NCI-H748 (cell line): ENCODE results near the gene TAAR5.
"Not testable (repeated sequence)": the region's sequence is repeated elsewhere in the genome, so short reads cannot be mapped to it uniquely, and the experiment has no call there.

ENCODE experiments used
- DNase-seq: peaks from one replicate; lab custom pipeline; 2025; ENCODE audit not compliant: unreplicated experiment; lab: John Stamatoyannopoulos, UW

Gene TAAR5, protein sequence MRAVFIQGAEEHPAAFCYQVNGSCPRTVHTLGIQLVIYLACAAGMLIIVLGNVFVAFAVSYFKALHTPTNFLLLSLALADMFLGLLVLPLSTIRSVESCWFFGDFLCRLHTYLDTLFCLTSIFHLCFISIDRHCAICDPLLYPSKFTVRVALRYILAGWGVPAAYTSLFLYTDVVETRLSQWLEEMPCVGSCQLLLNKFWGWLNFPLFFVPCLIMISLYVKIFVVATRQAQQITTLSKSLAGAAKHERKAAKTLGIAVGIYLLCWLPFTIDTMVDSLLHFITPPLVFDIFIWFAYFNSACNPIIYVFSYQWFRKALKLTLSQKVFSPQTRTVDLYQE

DNA sequence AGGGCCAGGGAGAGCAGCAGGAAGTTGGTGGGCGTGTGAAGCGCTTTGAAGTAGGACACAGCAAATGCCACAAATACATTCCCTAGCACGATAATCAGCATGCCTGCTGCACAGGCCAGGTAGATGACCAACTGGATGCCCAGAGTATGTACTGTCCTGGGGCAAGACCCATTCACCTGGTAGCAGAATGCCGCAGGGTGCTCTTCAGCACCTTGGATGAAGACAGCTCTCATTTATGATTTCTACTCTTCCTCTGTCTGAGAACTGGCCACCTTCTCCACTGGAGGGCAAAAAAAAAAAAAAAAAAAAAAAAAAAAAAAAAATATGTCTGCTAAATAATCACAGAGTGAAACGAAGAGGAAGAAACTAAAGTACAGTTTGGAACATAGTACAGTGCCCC, at the start of gene TAAR5:
TSS of gene TAAR5 (minus strand) at position 288 of the 400 bp plus-strand sequence. CDS start at position 233, 55 bp downstream.
- no peak for DNase-seq

DNA sequence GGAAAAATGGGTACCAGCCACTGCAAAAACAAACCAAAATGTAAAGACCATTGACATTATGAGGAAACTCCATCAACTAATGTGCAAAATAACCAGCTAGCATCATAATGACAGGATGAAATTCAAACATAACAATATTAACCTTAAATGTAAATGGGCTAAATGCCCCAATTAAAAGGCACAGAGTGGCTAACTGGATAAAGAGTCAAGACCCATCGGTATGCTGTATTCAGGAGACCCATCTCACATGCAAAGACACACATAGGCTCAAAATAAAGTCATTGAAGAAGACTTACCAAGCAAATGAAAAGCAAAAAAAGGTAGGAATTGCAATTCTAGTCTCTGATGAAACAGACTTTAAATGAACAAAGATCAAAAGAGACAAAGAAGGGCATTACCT, 47.6 kb upstream of the TAAR5 start:
- DNase-seq = not testable (repeated sequence)

DNA sequence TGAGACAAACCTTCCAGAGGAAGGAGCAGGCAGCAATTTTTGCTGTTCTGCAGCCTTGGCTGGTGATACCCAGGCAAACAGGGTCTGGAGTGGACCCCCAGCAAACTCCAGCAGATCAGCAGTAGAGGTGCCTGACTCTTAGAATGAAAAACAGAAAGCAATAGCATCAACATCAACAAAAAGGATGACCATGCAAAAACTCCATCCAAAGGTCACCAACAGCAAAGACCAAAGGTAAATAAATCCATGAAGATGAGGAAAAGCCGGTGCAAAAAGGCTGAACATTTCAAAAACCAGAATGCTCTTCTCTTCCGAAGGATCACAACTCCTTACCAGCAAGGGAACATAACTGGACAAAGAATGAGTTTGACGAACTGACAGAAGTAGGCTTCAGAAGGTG, 46.4 kb upstream of the TAAR5 start:
- not testable (repeated sequence) for DNase-seq

DNA sequence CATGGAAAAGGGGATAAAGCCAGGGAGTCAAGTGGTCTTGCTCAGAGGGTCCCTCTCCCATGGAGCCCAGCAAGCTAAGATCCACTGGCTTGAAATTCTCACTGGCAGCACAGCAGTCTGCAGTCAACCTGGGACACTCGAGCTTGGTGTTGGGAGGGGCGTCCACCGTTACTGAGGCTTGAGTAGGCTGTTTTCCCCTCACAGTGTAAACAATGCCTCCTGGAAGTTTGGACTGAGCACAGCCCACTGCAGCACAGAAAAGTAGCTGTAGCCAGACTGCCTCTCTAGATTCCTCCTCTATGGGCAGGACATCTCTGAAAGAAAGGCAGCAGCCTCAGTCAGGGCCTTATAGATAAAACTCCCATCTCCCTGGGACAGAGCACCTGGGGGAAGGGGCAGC, 45.7 kb upstream of the TAAR5 start:
- DNase-seq = not testable (repeated sequence)

DNA sequence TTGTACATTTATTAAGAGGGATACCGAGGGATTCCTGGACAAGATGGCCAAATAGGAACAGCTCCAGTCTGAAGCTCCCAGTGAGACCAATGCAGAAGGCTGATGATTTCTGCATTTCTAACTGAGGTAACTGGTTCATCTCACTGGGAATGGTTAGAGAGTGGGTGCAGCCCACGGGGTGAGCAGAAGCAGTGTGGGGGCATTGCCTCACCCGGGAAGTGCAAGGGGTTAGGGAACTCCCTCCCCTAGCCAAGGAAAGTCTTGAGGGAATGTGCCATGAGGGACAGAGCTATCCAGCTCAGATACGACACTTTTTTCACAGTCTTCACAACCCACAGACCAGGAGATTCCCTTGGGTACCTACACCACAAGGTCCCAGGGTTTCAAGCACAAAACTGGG, 45.3 kb upstream of the TAAR5 start:
- no peak for DNase-seq

DNA sequence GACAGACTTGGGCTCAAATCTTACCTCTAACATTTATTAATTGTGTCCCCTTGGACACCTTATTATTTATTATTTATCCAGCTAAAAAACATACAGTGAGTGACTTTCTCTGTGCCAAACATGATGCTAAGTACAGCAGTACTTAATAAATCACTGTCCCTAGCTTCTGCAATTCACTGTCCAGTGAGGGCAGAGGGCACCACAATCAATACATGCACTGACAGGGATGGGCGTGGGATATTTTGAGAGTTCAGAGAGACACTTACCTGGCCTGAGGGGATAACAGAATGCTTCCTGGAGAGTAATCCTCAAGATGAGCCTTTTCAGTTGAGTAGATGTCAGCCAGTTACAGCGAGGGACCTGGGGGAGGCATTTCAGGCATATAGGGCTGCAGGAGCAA, 43.8 kb upstream of the TAAR5 start:
- DNase-seq = no peak

DNA sequence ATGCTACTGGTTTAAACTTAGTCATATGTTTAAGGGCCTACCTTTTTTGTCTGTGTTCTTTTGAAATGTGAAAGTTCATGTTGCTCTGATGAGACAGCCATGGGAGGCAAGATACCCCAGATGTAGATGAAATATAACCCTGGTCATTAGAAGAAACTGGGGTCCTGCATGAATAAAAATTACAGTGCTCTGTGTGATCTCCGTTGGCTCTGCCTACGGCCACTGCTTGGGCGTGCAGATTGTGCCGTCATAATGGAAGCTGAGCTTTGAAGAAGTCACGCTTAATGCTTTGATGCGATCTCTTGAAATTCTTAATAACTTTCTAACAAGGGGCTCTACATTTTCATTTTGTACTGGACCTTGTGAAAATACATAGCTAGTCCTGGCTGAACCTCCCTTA, 34.6 kb upstream of the TAAR5 start, which contains the start of gene TAAR2:
TSS of gene TAAR2 (minus strand) at position 101 of the 400 bp plus-strand sequence. CDS start at position 101, 0 bp downstream.
- no peak for DNase-seq

DNA sequence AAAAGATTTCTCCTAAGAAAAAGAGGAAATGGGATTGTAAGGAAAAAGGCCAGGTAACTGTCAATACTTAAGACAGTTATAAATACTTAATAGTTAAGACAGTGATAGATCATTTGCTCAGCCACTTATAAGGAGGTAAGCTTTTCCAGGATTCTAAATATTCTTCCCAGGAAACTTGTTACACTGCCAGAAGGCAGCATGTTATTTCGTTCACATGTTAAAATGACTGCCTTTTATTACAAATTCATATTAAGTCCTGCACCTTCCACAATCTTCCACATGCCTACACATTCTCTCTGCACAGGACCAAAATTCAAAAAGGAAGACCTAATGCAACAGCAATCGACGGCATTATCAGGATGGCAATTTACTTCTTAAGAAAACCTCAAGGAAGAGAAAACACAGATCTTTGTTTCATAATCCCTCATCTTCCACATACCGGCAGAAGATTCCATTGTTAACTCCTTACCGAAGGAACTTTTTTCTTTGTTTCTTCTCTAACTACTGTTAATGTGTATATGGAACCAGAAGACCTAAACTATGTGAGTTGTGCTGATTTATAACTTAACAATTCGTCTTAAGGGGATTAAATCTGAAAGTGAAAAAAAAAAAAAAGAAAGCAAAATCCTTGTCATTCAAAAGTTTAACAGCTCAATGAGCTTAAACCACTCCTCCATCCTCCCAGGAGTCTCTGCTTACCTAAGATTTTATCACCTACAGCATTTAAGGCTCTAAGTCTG, 33.7 kb upstream of the TAAR5 start:
- DNase-seq = no peak

DNA sequence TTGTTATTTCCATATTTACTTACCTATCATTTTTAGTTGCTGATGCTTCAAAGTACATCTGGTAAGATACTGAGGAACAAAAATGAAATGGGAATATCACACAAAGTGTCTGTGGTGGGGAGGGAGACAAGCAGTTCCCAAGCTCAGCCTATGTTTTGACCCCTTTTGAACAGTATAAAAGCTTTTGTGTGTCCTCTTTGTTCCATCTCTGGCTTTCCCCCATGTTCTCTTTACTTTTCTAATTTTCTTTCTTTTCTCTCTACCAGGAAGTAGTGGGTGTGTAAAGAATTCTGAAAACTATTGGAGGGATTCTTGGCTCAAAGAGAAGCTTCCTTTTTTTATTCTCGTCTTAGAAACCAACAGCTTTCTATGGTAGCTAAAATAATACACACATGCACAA, 27.1 kb upstream of the TAAR5 start:
- DNase-seq = no peak

DNA sequence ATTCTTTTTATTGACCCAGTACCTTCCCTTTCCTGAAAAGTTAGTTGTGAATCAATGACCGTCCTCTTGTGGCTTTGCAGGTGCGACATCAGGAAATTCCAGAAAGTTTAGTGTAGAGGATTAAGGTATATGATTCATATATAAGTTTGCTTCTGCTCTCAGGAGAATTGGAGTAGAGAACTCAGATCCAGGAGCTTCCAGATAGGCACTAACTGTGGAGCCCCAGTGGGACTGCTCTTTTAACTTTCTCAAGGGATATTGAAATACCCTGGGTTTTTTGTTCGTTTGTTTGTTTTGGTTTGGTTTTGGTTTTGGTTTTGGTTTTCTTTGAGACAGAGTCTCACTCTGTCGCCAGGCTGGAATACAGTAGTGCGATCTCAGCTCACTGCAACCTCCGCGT, 25.0 kb upstream of the TAAR5 start:
- no peak for DNase-seq

DNA sequence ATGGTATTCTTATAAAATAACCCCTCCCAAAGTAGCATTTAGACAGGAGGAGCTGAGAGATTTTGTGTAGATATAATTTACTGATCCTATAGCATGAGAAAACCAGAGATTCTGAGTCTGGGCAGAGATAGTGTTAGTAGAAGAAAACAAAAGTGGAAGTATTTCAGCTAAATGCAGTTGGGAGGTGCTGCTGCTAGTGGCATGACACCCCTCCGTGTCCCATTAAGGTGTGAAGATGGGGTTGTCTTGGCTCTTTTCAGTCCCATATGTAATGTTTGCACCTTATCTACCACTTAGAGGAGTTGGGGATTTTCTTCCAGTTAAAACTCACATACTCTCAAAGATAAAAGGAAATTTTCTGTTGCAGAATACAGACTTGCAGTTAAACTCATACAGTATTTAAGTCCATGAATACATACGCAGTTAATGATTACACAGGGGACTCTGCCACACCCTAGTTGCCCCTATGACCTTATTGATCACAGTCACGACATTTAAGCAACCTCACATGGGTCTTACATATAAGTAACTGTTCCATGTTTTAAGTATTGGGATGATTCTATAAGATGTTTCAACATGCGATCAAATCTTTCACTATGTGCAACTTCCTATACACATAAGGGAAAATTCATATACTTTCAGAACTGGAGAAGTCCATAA, 23.0 kb upstream of the TAAR5 start:
- DNase-seq = no peak

DNA sequence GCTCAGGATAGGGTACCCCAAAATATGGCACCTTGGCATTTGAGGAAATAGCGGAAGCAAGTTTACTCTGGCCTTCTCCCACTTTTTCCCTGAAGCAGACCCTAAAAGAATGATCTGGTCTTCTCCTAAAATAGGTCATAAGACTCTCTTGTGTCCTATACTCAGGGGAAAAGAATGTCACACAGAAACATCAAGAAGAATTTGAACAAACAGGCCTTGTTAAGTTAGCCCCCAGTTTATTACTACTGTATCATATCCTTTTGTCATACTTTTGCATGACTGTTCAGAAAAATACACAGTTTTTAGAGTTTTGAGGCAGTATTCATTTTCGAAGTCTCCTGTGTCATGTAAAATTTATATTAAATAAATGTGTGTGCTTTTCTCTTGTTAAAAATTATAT, 22.1 kb upstream of the TAAR5 start:
- no peak for DNase-seq

DNA sequence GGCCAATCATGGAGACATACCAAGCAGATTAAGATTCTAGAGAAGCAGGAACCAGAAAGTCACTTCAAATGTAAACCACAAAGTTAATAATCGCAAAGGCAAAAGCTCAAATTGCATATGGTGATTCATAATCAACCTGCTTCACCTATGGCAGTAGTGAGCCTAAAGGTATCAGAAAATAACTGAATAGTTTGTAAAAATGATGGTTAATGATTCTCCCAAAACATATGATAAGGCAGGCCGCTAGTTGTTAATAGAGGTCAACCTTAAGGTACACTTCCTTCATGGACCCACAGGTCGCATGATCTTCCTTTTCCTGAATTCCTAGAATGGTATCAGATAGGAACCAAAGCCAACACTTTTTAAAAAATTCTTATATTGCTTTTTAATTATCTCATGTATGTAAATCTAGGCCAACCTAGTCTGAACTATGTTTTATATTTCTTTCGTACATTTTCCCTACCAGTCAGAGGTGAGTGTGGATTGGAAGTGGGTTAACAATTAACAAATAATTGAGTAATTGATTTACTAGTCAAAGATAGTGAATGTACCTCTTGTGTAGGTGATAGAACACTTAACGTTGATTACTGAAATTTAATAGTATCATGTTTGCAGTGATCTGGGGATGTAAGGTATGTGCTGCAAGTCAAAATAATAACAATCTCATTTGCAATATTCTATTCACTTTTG, 18.1 kb upstream of the TAAR5 start:
- no peak for DNase-seq

DNA sequence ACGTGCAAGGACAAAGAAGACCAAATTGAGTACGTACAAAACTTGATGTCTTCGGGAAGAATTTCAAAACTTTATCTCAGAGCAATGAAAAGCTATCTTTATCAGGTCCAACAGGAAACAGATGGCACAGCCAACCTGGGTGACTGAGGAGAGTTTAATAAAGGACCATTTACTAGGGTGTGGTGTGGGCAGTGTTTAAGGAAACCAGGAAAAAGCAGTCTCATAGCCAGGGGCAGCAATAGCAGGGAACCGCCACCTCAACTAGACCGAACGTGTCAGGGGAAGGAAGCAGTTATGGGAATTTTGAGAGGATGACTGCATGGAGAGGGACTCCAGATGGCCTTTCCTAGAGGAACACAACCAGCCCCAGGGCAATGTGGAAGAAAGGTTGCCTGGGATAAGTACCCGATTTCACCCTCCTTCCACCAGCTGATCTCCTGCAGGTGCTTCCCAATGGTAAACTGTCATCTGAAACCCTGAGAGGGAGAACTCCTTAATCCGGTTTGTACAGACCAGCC, 15.2 kb upstream of the TAAR5 start:
- DNase-seq = no peak

DNA sequence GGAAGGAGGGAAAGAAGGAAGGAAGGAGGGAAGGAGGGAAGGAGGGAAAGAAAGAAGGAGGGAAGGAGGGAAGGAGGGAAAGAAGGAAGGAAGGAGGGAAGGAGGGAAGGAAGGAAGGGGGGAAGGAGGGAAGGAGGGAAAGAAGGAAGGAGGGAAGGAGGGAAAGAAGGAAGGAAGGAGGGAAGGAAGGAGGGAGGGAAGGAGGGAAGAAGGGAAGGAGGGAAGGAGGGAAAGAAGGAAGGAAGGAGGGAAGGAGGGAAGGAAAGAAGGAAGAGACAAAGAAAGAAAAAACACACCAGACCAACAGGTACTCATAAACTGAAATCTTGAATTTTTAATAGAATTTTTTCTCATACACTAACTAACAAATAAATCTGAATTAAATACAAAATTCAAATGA, 11.4 kb upstream of the TAAR5 start:
- not testable (repeated sequence) for DNase-seq

DNA sequence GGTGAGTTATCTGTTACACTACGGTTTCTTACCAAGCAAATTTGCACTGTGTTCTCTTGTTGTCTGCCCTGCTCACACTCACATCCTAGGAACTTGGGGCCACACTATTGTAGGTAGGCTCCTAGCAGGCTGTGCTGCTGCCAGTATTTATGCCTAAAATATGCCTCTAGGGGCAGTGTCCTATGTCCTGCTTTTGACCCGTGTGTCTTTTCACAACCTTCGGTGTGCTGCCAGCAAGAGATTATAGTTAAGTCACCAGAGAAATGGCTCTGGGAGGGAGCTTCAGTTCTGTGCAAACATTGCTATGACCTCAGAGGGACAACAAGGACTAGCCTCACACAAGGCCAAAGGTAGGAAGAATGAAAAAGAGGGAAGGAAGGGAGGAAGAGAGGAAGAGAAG, 8.9 kb upstream of the TAAR5 start:
- DNase-seq = peak; percentile 16

DNA sequence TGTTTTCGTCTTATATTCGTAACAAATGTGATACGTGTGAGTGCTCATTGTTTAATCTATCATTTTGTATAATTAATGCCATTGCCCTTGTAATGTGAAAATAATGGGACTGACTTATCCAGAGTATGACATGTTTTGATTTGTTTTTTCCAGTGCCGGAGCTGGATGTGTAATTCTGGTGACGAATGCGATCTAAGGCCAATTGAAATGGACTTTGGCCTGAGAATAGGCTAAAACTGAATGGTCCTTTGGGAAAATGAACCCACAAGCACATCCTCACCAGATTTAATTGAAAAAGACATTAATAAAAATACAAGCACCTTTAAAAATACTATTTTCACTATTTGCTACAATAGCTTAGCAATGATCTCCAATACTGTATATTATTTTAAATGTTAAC, 6.7 kb upstream of the TAAR5 start:
- no peak for DNase-seq

DNA sequence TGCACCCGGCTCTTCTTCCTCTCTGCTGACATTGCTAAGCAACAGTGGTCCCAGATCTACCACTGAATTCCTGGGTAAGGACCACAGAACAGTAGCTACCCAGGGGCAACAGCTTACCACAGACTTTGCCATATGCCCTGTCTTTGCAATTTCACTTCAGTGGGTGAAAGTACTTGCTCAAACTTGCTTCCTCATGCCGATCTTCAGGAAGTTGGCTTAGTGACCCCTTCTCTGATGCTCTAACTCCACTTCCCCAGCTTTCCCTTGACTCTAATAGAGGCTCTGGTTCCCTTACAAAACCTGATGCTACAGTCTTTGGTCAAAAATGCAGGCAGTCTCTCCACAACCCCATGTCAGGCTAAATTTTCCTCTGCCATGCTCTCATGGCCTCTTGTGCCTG, 3.3 kb upstream of the TAAR5 start:
- DNase-seq = no peak

DNA sequence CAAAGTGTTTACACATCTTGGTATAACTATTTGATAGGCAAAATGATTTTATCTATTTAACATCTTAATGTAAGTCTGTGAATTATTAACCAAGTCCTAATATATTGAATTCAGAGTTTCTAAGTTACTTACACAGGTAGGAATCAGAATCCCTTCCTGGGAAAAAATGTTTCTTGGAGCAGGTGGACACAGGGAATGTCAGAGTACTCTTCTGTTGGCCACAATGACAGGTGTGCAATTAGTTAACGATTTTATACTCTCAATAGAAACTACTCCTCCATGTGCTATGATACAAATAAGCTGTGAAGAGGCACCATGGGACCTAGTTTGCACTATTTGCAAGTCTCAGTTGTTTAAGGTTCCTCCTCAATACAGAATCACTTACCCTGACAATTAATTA, 821 bp upstream of the TAAR5 start:
- peak; percentile 22 for DNase-seq

DNA sequence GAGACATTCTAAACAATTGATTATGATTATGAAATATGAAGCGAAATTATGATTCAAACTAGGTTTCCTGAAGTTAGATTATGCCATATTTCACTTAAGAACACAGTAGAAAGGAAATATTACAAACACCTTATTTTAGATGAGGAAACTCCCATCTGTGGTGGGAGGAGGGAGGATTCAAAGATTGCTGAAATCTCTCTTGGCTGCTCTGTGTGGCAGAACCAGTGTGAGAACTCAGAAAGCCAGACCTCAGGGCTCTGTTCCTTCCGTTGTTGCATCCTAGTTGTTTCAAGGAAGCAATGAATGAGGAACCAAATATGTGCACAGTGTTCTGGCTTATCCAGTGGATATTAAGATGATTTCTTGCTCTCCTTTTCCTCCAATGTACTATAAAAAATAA, 2.1 kb downstream of the TAAR5 start:
- no peak for DNase-seq

DNA sequence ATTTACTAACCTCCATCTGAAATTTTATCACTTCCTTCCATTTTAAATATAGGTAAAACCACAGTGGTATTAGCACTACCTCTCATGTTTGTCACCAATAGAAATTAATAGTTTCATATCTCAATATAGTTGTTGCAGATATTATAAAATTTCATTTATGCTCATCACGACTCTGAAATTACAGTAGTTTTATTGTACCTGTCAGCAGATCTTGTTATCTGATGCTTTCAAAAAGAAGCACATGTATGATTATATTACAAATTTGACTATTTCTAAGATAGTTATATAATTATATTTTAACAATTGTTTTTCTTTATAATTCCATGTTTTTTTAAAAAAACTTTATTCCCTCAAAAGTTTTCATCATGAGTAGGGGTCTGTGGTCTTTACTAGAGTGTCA, 4.8 kb downstream of the TAAR5 start:
- no peak for DNase-seq
